A549 (cell line): Measurements from ENCODE around the gene PNMA8B. TPM values are rescaled to one million over a fixed set of nuclear protein-coding genes. Genes with fewer than 3 reads are reported as not detected.
"Not testable (repeated sequence)": the region's sequence is repeated elsewhere in the genome, so short reads cannot be mapped to it uniquely, and the experiment has no call there.

ENCODE experiments used
- ATAC-seq, 2 experiments: fragments of 200-7000 bp in 1 of 2; fragments of >200 bp in 1 of 2; cut with Nextera tagmentation in 1 of 2; cut with Tn5 transposase in 1 of 2; 3 replicates each; pipeline versions ENCODE4 v1.8.0 to v1.9.1; 2018 to 2020; ENCODE audit warnings: mild to moderate bottlenecking in 1 of 2, moderate library complexity in 1 of 2
- CTCF ChIA-PET: fragments of 300-600 bp; sonication (Branson Sonifier 250); formaldehyde crosslinking; extraction: SDS; loops from one replicate; lab custom pipeline; 2021; ENCODE audit warnings: antibody characterized with exemption, inconsistent platforms; lab: Yijun Ruan, JAX
- POLR2A ChIA-PET: fragments of 350-600 bp; formaldehyde crosslinking; extraction: SDS; loops from one replicate; lab custom pipeline; 2021; ENCODE audit warnings: antibody characterized with exemption, inconsistent platforms; lab: Yijun Ruan, JAX
- DNase-seq, 2 experiments: peaks; one replicate each; pipeline versions ENCODE4 v3.0.0 to v3.0.0-alpha.2; 2011 to 2016; ENCODE audit warnings: low read depth in 1 of 2, low spot score in 1 of 2
- FAIRE-seq: peaks from 2 replicates; lab custom pipeline; 2011; peaks lifted over from hg19 to GRCh38; lab: Jason Lieb, UNC
- H3K27ac ChIP-seq, 2 experiments: fragments of >200 bp; sonication (Bioruptor Twin); formaldehyde crosslinking; 3 replicates each; pipeline ENCODE4 v1.5.1; 2016 to 2017
- H3K4me1 ChIP-seq: fragments of >200 bp; sonication (Bioruptor Twin); formaldehyde crosslinking; 3 replicates; pipeline ENCODE4 v1.6.1; 2016
- H3K4me2 ChIP-seq: fragments of >200 bp; sonication (Bioruptor Twin); formaldehyde crosslinking; 3 replicates; pipeline ENCODE4 v1.6.1; 2016
- H3K4me3 ChIP-seq: fragments of >200 bp; sonication (Bioruptor Twin); formaldehyde crosslinking; 3 replicates; pipeline ENCODE4 v1.5.1; 2016
- H3K9me3 ChIP-seq: fragments of >200 bp; sonication (Bioruptor Twin); formaldehyde crosslinking; 3 replicates; pipeline ENCODE4 v1.6.1; 2016
- CBX2 ChIP-seq: fragments of 200-600 bp; sonication (generic); IDR thresholded peaks from 2 replicates; pipeline ENCODE4 v1.6.1; 2016; ENCODE audit warnings: low read depth, mild to moderate bottlenecking, borderline replicate concordance
- CBX8 ChIP-seq: fragments of 200-600 bp; sonication (generic); IDR thresholded peaks from 2 replicates; pipeline ENCODE4 v1.6.1; 2016
- CEBPB ChIP-seq, 2 experiments: fragments of >200 bp in 1 of 2; sonication (Bioruptor Twin) in 1 of 2; formaldehyde crosslinking in 1 of 2; IDR thresholded peaks; 2 replicates each; pipeline ENCODE4 v1.6.1; 2012 to 2016
- EHF ChIP-seq: fragments of 250-450 bp; sonication (Bioruptor Pico); IDR thresholded peaks from 2 replicates; pipeline ENCODE4 v1.5.0; 2020; ENCODE audit warnings: mild to moderate bottlenecking
- FOXS1 ChIP-seq: fragments of 250-450 bp; sonication (Bioruptor Pico); IDR thresholded peaks from 2 replicates; pipeline ENCODE4 v1.5.0; 2020; ENCODE audit warnings: mild to moderate bottlenecking, moderate library complexity
- HEYL ChIP-seq: fragments of 250-450 bp; sonication (Bioruptor Pico); IDR thresholded peaks from 2 replicates; pipeline ENCODE4 v1.8.0; 2021; ENCODE audit warnings: mild to moderate bottlenecking, moderate library complexity
- JUNB ChIP-seq: fragments of >200 bp; sonication (Bioruptor Twin); formaldehyde crosslinking; IDR thresholded peaks from 2 replicates; pipeline ENCODE4 v1.6.1; 2016
- NPAS2 ChIP-seq: fragments of 250-450 bp; sonication (Bioruptor Pico); IDR thresholded peaks from 2 replicates; pipeline ENCODE4 v1.8.0; 2022; ENCODE audit warnings: mild to moderate bottlenecking, moderate library complexity, borderline replicate concordance
- RAD21 ChIP-seq, 2 experiments: fragments of >200 bp in 1 of 2; sonication (Bioruptor Twin) in 1 of 2; formaldehyde crosslinking in 1 of 2; IDR thresholded peaks in 1 of 2; conservative IDR thresholded peaks in 1 of 2; 2 replicates in 1 of 2; 3 replicates in 1 of 2; pipeline ENCODE4 v1.6.1; 2012 to 2018; ENCODE audit warnings: inconsistent platforms in 1 of 2
- RARB ChIP-seq: fragments of 250-450 bp; sonication (Bioruptor Pico); IDR thresholded peaks from 2 replicates; pipeline ENCODE4 v1.8.0; 2021; ENCODE audit warnings: mild to moderate bottlenecking, moderate library complexity
- RFX5 ChIP-seq: fragments of 450-650 bp; IDR thresholded peaks from 2 replicates; pipeline ENCODE4 v1.7.1; 2014; ENCODE audit warnings: antibody characterized with exemption, mild to moderate bottlenecking, moderate library complexity
- SMC3 ChIP-seq: fragments of >200 bp; sonication (Bioruptor Twin); formaldehyde crosslinking; IDR thresholded peaks from 3 replicates; pipeline ENCODE4 v1.6.1; 2018; ENCODE audit warnings: inconsistent platforms
- TP53 ChIP-seq: fragments of 250-450 bp; sonication (Bioruptor Pico); IDR thresholded peaks from 2 replicates; pipeline ENCODE4 v1.5.0; 2021; ENCODE audit warnings: mild to moderate bottlenecking, moderate library complexity
- ZC3H11A ChIP-seq: fragments of 450-650 bp; IDR thresholded peaks from 2 replicates; pipeline ENCODE4 v1.6.1; 2014; ENCODE audit warnings: antibody characterized with exemption, mild to moderate bottlenecking
- ZSCAN20 ChIP-seq: fragments of 250-450 bp; sonication (Bioruptor Pico); IDR thresholded peaks from 2 replicates; pipeline ENCODE4 v1.8.0; 2022; ENCODE audit warnings: mild to moderate bottlenecking, moderate library complexity
- WGBS: methylation state at CpG from one replicate; pipeline ENCODE4 v1.1.6; 2017; ENCODE audit errors: missing lambda C conversion rate; 5-methylcytosine and 5-hydroxymethylcytosine counted together
- polyA plus RNA-seq, 4 experiments: library from polyadenylated mRNA; depleted of rRNA in 3 of 4; stranded (reverse); fragments of >200 nt; fragmentation: RNase III in 1 of 4; extraction: RNeasy Plus Mini Kit Qiagen cat#74134 plus additional on column Dnase treatment in 1 of 4; gene quantifications; 2 replicates in 3 of 4; 3 replicates in 1 of 4; pipeline ENCODE4 v1.2.3, GENCODE V29; 2011 to 2017
- TF ChIP-seq, protein P1 (sequence below): IDR thresholded peaks from 2 replicates; pipeline ENCODE4 v1.6.1; 2012; ENCODE audit warnings: low read depth, borderline replicate concordance
- TF ChIP-seq, protein P2 (sequence below): fragments of >200 bp; sonication (Bioruptor Twin); formaldehyde crosslinking; IDR thresholded peaks from 2 replicates; pipeline ENCODE4 v1.6.1; 2016
- TF ChIP-seq, protein P3 (sequence below): IDR thresholded peaks from 2 replicates; pipeline ENCODE4 v1.6.1; 2012
- TF ChIP-seq, protein P4 (sequence below): fragments of 450-650 bp; IDR thresholded peaks from 2 replicates; pipeline ENCODE4 v1.6.1; 2014; ENCODE audit warnings: antibody characterized with exemption

Gene PNMA8B
- polyA plus RNA-seq, 2 of the 4 experiments (the other 2 are of a cell fraction) = not detected

DNA sequence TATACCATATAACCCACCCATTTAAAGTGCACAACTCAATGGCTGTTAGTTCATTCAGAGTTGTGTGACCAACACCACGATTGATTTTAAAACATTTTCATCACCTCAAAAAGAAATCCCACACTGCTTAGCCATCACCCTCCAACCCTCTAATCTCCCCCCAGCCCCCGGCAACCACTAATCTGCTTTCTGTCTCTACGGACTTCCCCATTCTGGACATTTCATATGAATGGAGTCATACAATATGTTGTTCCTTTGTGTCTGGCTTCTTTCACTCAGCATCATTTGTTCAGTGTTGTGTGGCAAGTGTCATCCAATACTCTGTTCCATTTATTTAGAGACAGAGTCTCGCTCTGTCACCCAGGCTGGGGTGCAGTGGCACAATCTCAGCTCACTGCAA lies 4.0 kb upstream of the PNMA8B start (continued):
- no peak for TF ChIP-seq JUNB
- no peak for TF ChIP-seq CBX8

DNA sequence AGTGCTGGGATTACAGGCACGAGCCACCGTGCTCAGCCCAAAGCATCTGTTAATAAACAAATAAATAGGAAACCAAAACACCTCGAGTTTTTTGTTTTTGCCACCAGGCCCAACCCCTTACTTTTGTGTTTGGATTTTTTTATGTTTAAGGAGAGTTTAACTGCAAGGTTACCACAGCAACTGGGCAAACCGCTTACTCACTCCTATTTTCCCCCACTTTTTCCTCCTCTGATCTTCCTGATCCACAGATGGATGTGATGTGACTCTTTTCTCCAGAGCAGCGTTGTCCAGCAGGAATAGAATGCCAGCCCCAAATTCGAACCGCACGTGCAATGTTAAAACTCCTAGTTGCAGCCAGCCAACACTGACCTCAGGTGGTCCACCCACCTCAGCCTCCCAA lies 2.1 kb upstream of the PNMA8B start:
- no peak for FAIRE-seq
- peak in 1 of 2 experiments; percentile 32; a peak in 2 of 6 replicates for ATAC-seq
- POLR2A ChIA-PET = no interaction called here
- H3K4me3 ChIP-seq = no peak overlapping the region
- H3K9me3 ChIP-seq = no peaks in the 10 kb centered on the region
- TF ChIP-seq RARB (no peak), ZSCAN20 (no peak), NPAS2 (CRISPR knock-in tag) (no peak), CBX2 (no peak), RFX5 (no peak)
- TF ChIP-seq, protein P1, sequence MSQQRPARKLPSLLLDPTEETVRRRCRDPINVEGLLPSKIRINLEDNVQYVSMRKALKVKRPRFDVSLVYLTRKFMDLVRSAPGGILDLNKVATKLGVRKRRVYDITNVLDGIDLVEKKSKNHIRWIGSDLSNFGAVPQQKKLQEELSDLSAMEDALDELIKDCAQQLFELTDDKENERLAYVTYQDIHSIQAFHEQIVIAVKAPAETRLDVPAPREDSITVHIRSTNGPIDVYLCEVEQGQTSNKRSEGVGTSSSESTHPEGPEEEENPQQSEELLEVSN = no peak
- no peak overlapping the region for H3K4me2 ChIP-seq
- H3K4me1 ChIP-seq = peaks cover 5% of the 10 kb centered on the region; the same call in 1 of the 3 replicates
- 73% methylated on average over 8 of the region's 8 CpGs for WGBS
- CTCF ChIA-PET = interaction anchor here (0.7 to 5.1 kb wide), 7 partner anchors 8 to 102 kb away, joined by 3 to 38 read pairs (median 7); no protein-coding TSS in a partner anchor
- peak in 1 of 2 experiments; percentile 56 for DNase-seq
- H3K27ac ChIP-seq = no peak overlapping the region

DNA sequence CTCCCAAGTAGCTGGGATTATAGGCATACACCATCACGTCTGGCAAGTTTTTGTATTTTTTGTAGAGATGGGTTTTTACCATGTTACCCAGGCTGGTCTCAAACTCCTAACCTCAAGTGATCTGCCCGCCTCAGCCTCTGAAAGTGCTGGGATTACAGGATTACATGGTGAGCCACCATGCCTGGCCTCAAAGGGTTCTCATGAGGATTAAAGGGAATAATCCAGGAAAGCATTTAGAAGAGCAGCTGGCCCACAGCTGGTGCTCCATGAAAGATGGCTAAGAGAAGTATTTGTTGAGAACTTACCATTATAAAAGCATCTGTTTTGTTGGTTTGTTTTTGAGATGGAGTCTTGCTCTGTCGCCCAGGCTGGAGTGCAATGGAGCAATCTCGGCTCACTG lies 1.2 kb upstream of the PNMA8B start:
- H3K9me3 ChIP-seq, ATAC-seq, DNase-seq, FAIRE-seq, H3K27ac ChIP-seq, H3K4me3 ChIP-seq, H3K4me1 ChIP-seq, POLR2A ChIA-PET, H3K4me2 ChIP-seq: not testable (repeated sequence)
- WGBS = 70% methylated on average over 4 of the region's 4 CpGs
- CTCF ChIA-PET = interaction anchor here (0.6 to 5.1 kb wide), 7 partner anchors 9 to 418 kb away, joined by 3 to 38 read pairs (median 4); no protein-coding TSS in a partner anchor

DNA sequence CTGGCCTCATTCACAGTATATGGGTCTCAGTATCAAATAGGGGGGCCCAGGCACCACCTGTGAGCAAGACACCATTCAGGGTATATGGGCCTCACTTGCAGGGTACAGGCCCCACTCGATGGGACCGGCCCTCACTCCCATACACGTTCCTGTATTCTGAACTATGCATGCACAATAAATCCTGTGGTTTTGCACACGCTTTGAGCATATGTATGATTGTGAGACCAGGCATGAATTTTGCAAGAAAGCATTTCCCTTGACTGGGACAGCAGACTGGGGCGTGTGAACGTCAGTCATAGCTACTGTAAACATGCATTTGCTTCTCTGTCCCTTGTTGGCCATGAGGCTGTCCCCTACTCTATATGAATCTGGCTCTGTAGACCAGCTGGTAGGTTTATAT lies 637 bp upstream of the PNMA8B start:
- Histone ChIP-seq H3K9me3 (no peaks in the 10 kb centered on the region), H3K27ac (no peak overlapping the region), H3K4me2 (no peak overlapping the region), H3K4me1 (peaks cover 5% of the 10 kb centered on the region; the same call in 1 of the 3 replicates), H3K4me3 (no peak overlapping the region)
- CTCF ChIA-PET = interaction anchor here (1.3 to 5.1 kb wide), 6 partner anchors 9 to 418 kb away, joined by 3 to 38 read pairs (median 6); no protein-coding TSS in a partner anchor
- ATAC-seq (no peak), FAIRE-seq (no peak), DNase-seq (no peak)
- no peak for TF ChIP-seq HEYL (CRISPR knock-in tag)
- no peak for TF ChIP-seq SMC3
- TF ChIP-seq, protein P2, sequence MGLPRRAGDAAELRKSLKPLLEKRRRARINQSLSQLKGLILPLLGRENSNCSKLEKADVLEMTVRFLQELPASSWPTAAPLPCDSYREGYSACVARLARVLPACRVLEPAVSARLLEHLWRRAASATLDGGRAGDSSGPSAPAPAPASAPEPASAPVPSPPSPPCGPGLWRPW = no peak
- TF ChIP-seq EHF (CRISPR knock-in tag) = no peak
- no peak for TF ChIP-seq FOXS1 (CRISPR knock-in tag)
- TF ChIP-seq RAD21 (conservative IDR thresholded peaks at IDR 0.05 in 1 of 2, IDR thresholded peaks at IDR 0.05 in 1 of 2) = no peak
- no peak for TF ChIP-seq NPAS2 (CRISPR knock-in tag)
- TF ChIP-seq, protein P3, sequence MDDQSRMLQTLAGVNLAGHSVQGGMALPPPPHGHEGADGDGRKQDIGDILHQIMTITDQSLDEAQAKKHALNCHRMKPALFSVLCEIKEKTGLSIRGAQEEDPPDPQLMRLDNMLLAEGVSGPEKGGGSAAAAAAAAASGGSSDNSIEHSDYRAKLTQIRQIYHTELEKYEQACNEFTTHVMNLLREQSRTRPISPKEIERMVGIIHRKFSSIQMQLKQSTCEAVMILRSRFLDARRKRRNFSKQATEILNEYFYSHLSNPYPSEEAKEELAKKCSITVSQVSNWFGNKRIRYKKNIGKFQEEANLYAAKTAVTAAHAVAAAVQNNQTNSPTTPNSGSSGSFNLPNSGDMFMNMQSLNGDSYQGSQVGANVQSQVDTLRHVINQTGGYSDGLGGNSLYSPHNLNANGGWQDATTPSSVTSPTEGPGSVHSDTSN = no peak
- no peak for TF ChIP-seq TP53 (CRISPR knock-in tag)
- TF ChIP-seq ZC3H11A = no peak
- TF ChIP-seq, protein P4, sequence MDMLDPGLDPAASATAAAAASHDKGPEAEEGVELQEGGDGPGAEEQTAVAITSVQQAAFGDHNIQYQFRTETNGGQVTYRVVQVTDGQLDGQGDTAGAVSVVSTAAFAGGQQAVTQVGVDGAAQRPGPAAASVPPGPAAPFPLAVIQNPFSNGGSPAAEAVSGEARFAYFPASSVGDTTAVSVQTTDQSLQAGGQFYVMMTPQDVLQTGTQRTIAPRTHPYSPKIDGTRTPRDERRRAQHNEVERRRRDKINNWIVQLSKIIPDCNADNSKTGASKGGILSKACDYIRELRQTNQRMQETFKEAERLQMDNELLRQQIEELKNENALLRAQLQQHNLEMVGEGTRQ = no peak
- no peak for TF ChIP-seq CEBPB (IDR thresholded peaks at IDR 0.05)
- TF ChIP-seq CBX8 = no peak
- POLR2A ChIA-PET = no interaction called here
- 81% methylated on average over 6 of the region's 6 CpGs for WGBS
